Glomerular visceral epithelial cell (primary cell): ENCODE results near the gene CLEC18A.
"Not testable (repeated sequence)": the region's sequence is repeated elsewhere in the genome, so short reads cannot be mapped to it uniquely, and the experiment has no call there.

Experiments used
- DNase-seq: peaks from one replicate; pipeline ENCODE4 v3.0.0-alpha.2; 2016; ENCODE audit errors: extremely low spot score

The CLEC18A gene

GRCh38 chr16:69930117-69930776 is 20.9 kb upstream of the CLEC18A start:
- DNase-seq, result peak; percentile 66

- no peak for DNase-seq
Measured at GRCh38 chr16:69931631-69932030, 19.5 kb upstream of the CLEC18A start.

- no peak for DNase-seq
Measured at GRCh38 chr16:69932228-69932627, 18.9 kb upstream of the CLEC18A start.

GRCh38 chr16:69932691-69933392 is 18.3 kb upstream of the CLEC18A start:
- DNase-seq, result no peak

GRCh38 chr16:69934044-69934443 is 17.1 kb upstream of the CLEC18A start:
- no peak for DNase-seq

GRCh38 chr16:69934751-69935150 is 16.4 kb upstream of the CLEC18A start:
- DNase-seq, result no peak

GRCh38 chr16:69935278-69935711 is 15.8 kb upstream of the CLEC18A start:
- DNase-seq, result no peak

- DNase-seq, result no peak
Measured at GRCh38 chr16:69935740-69936139, 15.4 kb upstream of the CLEC18A start.

- DNase-seq, result no peak
Measured at GRCh38 chr16:69936252-69936651, 14.9 kb upstream of the CLEC18A start.

GRCh38 chr16:69936751-69937211 is 14.4 kb upstream of the CLEC18A start:
- no peak for DNase-seq

- no peak for DNase-seq
Measured at GRCh38 chr16:69937465-69937951, 13.6 kb upstream of the CLEC18A start.

- no peak for DNase-seq
Measured at GRCh38 chr16:69938981-69939820, 11.9 kb upstream of the CLEC18A start.

- no peak for DNase-seq
Measured at GRCh38 chr16:69939821-69940585, 11.1 kb upstream of the CLEC18A start.

GRCh38 chr16:69940676-69941075 is 10.5 kb upstream of the CLEC18A start:
- DNase-seq, result no peak

GRCh38 chr16:69941251-69942098 is 9.7 kb upstream of the CLEC18A start:
- no peak for DNase-seq

- DNase-seq, result no peak
Measured at GRCh38 chr16:69942099-69942491, 9.0 kb upstream of the CLEC18A start.

- DNase-seq, result no peak
Measured at GRCh38 chr16:69942627-69943170, 8.4 kb upstream of the CLEC18A start.

GRCh38 chr16:69943241-69944036 is 7.7 kb upstream of the CLEC18A start:
- DNase-seq, result not testable (repeated sequence)

- not testable (repeated sequence) for DNase-seq
Measured at GRCh38 chr16:69950411-69950810, 723 bp upstream of the CLEC18A start.
